Neural cell (in vitro differentiated cells): ENCODE results near the gene DNER. TPM values are rescaled to one million over a fixed set of nuclear protein-coding genes. Genes with fewer than 3 reads are reported as not detected.

Experiments used
- H2AFZ ChIP-seq: fragments of 200-600, 300-800 bp; sonication (generic), shearing (Covaris generic); 2 replicates; pipeline ENCODE4 v1.6.0; 2014; ENCODE audit warnings: low read depth, mild to moderate bottlenecking, antibody characterized with exemption, low read length, moderate library complexity
- H3F3A ChIP-seq: fragments of 200-600 bp; shearing (Covaris generic); 2 replicates; pipeline ENCODE4 v1.6.1; 2016; ENCODE audit warnings: mild to moderate bottlenecking, moderate library complexity, mixed read lengths, antibody characterized with exemption, low read length; ENCODE audit not compliant: insufficient read depth, poor library complexity, severe bottlenecking
- H3K27ac ChIP-seq: fragments of 200-600, 300-800 bp; sonication (generic), shearing (Covaris generic); 2 replicates; pipeline ENCODE4 v1.5.1; 2014; ENCODE audit warnings: mild to moderate bottlenecking, low read length, moderate library complexity
- H3K27me3 ChIP-seq: fragments of 300-800, 200-600 bp; sonication (generic), shearing (Covaris generic); 2 replicates; pipeline ENCODE4 v1.6.0; 2014; ENCODE audit warnings: mild to moderate bottlenecking, low read depth, low read length, moderate library complexity; ENCODE audit not compliant: insufficient read depth
- H3K36me3 ChIP-seq: fragments of 300-800, 200-600 bp; sonication (generic), shearing (Covaris generic); 2 replicates; pipeline ENCODE4 v1.5.1; 2014; ENCODE audit warnings: mild to moderate bottlenecking, antibody characterized with exemption, low read length, moderate library complexity; ENCODE audit not compliant: insufficient read depth
- H3K4me2 ChIP-seq: fragments of 300-800, 200-600 bp; sonication (generic), shearing (Covaris generic); 2 replicates; pipeline ENCODE4 v1.6.0; 2014; ENCODE audit warnings: mild to moderate bottlenecking, low read length
- H3K4me3 ChIP-seq: fragments of 300-800, 200-600 bp; sonication (generic), shearing (Covaris generic); 2 replicates; pipeline ENCODE4 v1.5.1; 2014; ENCODE audit warnings: mild to moderate bottlenecking, low read length, moderate library complexity
- H3K79me2 ChIP-seq: fragments of 200-600 bp; shearing (Covaris generic); replicated peaks from 2 replicates; pipeline ENCODE4 v1.6.0; 2014; ENCODE audit warnings: mild to moderate bottlenecking, low read length, moderate library complexity; ENCODE audit not compliant: insufficient read depth
- H3K9ac ChIP-seq: fragments of 300-800, 200-600 bp; sonication (generic), shearing (Covaris generic); 2 replicates; pipeline ENCODE4 v1.6.1; 2016; ENCODE audit warnings: mild to moderate bottlenecking, low read length, mixed read lengths
- H3K9me2 ChIP-seq: fragments of 200-600 bp; shearing (Covaris generic); 2 replicates; pipeline ENCODE4 v1.6.1; 2016; ENCODE audit warnings: mild to moderate bottlenecking, low read length, mixed read lengths; ENCODE audit not compliant: insufficient read depth
- H3K9me3 ChIP-seq: fragments of 200-600, 300-800 bp; sonication (generic), shearing (Covaris generic); 2 replicates; pipeline ENCODE4 v1.6.1; 2016; ENCODE audit warnings: mild to moderate bottlenecking, mixed run types, low read length, moderate library complexity, mixed read lengths
- H4K20me1 ChIP-seq: fragments of 200-600 bp; shearing (Covaris generic); 2 replicates; pipeline ENCODE4 v1.6.1; 2016; ENCODE audit warnings: mild to moderate bottlenecking, mixed run types; ENCODE audit not compliant: insufficient read depth
- EP300 ChIP-seq: fragments of 450-650 bp; conservative IDR thresholded peaks from 2 replicates; pipeline ENCODE4 v1.6.1; 2014; ENCODE audit warnings: antibody characterized with exemption, mild to moderate bottlenecking, moderate library complexity; ENCODE audit not compliant: poor library complexity, severe bottlenecking
- EZH2 ChIP-seq: fragments of 200-600, 300-800 bp; shearing (Covaris generic), sonication (generic); IDR thresholded peaks from 2 replicates; pipeline ENCODE4 v1.6.1; 2014; ENCODE audit warnings: antibody characterized with exemption, low read length, borderline replicate concordance, mild to moderate bottlenecking; ENCODE audit not compliant: insufficient read depth, poor library complexity, severe bottlenecking
- MXI1 ChIP-seq: fragments of 450-650 bp; conservative IDR thresholded peaks from 2 replicates; pipeline ENCODE4 v1.6.1; 2014; ENCODE audit warnings: antibody characterized with exemption, mild to moderate bottlenecking; ENCODE audit not compliant: poor library complexity, severe bottlenecking
- POLR2AphosphoS5 ChIP-seq: IDR thresholded peaks from 2 replicates; pipeline ENCODE4 v1.6.1; 2012
- RAD21 ChIP-seq: fragments of 450-650 bp; conservative IDR thresholded peaks from 2 replicates; pipeline ENCODE4 v1.6.1; 2014; ENCODE audit warnings: antibody characterized with exemption, mild to moderate bottlenecking, moderate library complexity
- SMC3 ChIP-seq: fragments of 450-650 bp; conservative IDR thresholded peaks from 2 replicates; pipeline ENCODE4 v1.6.1; 2014; ENCODE audit warnings: antibody characterized with exemption, mild to moderate bottlenecking, moderate library complexity; ENCODE audit not compliant: poor library complexity
- TAF1 ChIP-seq: IDR thresholded peaks from 2 replicates; pipeline ENCODE4 v1.6.1; 2012; ENCODE audit warnings: low read depth
- polyA plus RNA-seq: library from polyadenylated mRNA; depleted of rRNA; stranded (reverse); fragments of >200 nt; gene quantifications from 2 replicates; pipeline ENCODE4 v1.2.3, GENCODE V29; 2014
- TF ChIP-seq, protein P1 (sequence below): IDR thresholded peaks from 2 replicates; pipeline ENCODE4 v1.6.1; 2012; ENCODE audit warnings: borderline replicate concordance
- TF ChIP-seq, protein P2 (sequence below): fragments of 450-650 bp; IDR thresholded peaks from 2 replicates; pipeline ENCODE4 v1.5.1; 2014; ENCODE audit warnings: antibody characterized with exemption, mild to moderate bottlenecking, moderate library complexity; ENCODE audit not compliant: poor library complexity, severe bottlenecking

Gene DNER
- polyA plus RNA-seq, 1 donor from 2014 or later = 310 TPM

DNA sequence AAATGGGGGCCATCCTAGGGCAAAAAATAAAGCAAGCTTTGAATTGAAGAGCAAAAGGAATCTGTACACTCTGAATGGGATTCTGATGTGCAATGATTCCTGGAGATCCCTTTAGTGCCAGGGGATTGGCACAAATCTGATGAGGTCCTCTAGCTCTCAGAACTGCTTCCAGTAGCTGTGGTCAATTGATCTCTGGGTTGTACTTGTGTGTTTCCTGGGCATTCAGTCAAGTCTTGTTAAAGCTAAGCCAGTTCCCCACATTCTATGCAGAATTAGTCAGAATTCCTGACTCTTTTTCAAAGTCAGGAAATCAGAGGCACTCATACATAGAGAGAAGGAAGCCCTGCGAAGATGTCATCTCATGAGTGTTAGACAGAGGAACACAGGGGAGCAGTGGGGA lies 161.3 kb downstream of the DNER start:
- H3F3A ChIP-seq = no peaks in the 10 kb centered on the region
- no peaks in the 10 kb centered on the region for H3K36me3 ChIP-seq
- H3K9me3 ChIP-seq = no peaks in the 10 kb centered on the region
- H3K27ac ChIP-seq = no peak overlapping the region
- H3K4me2 ChIP-seq = no peak overlapping the region
- H3K4me3 ChIP-seq = no peak overlapping the region
- H3K9me2 ChIP-seq = no peaks in the 10 kb centered on the region
- no peaks in the 10 kb centered on the region for H3K27me3 ChIP-seq
- no peak for TF ChIP-seq POLR2AphosphoS5
- TF ChIP-seq RAD21 = no peak
- no peak for TF ChIP-seq SMC3
- no peak for TF ChIP-seq MXI1
- no peak for TF ChIP-seq TAF1
- no peak for TF ChIP-seq EZH2
- no peak for TF ChIP-seq EP300
- no peaks in the 10 kb centered on the region for H4K20me1 ChIP-seq
- H2AFZ ChIP-seq = no peak overlapping the region
- no peaks in the 10 kb centered on the region for H3K79me2 ChIP-seq
- H3K9ac ChIP-seq = no peak overlapping the region

DNA sequence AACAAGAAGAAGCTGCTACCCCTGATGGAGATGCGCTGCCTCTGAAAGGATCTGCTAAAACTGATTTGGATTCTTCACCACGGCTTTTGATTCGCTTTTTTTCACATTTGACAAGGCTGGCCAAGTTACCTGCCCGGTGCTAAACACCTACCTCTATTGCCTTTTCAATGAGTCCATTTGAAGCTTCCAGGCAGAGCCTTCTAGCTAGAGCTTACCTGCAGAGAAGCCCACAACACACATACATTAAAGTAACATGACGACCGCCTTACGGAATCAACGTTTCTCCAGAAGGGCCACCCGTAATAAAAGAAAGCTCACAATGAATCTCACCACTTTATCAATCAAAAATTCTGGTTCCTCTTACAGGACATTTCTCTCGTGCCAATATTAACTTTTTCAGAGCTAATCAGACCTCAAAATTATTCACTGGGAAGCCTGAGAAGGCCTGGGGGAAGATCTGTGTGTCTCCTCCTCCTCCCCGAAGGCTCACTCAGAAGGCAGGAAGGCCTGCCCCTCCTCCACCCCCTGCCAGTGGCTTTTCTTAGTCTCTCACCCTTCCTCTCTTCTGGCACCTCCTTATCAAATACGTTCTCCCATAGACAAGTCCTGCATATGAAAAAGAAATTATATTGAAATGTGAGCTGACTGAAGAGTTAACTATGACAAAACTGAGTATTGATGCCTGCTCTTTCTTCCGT lies 171.0 kb downstream of the DNER start:
- no peaks in the 10 kb centered on the region for H4K20me1 ChIP-seq
- no peaks in the 10 kb centered on the region for H3F3A ChIP-seq
- no peaks in the 10 kb centered on the region for H3K27me3 ChIP-seq
- no peaks in the 10 kb centered on the region for H3K36me3 ChIP-seq
- no peaks in the 10 kb centered on the region for H3K9me2 ChIP-seq
- H2AFZ ChIP-seq = no peak overlapping the region
- TF ChIP-seq MXI1 (no peak), TAF1 (no peak), EP300 (no peak), POLR2AphosphoS5 (no peak), SMC3 (no peak), EZH2 (no peak), RAD21 (no peak)
- TF ChIP-seq, protein P1, sequence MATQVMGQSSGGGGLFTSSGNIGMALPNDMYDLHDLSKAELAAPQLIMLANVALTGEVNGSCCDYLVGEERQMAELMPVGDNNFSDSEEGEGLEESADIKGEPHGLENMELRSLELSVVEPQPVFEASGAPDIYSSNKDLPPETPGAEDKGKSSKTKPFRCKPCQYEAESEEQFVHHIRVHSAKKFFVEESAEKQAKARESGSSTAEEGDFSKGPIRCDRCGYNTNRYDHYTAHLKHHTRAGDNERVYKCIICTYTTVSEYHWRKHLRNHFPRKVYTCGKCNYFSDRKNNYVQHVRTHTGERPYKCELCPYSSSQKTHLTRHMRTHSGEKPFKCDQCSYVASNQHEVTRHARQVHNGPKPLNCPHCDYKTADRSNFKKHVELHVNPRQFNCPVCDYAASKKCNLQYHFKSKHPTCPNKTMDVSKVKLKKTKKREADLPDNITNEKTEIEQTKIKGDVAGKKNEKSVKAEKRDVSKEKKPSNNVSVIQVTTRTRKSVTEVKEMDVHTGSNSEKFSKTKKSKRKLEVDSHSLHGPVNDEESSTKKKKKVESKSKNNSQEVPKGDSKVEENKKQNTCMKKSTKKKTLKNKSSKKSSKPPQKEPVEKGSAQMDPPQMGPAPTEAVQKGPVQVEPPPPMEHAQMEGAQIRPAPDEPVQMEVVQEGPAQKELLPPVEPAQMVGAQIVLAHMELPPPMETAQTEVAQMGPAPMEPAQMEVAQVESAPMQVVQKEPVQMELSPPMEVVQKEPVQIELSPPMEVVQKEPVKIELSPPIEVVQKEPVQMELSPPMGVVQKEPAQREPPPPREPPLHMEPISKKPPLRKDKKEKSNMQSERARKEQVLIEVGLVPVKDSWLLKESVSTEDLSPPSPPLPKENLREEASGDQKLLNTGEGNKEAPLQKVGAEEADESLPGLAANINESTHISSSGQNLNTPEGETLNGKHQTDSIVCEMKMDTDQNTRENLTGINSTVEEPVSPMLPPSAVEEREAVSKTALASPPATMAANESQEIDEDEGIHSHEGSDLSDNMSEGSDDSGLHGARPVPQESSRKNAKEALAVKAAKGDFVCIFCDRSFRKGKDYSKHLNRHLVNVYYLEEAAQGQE = no peak
- TF ChIP-seq, protein P2, sequence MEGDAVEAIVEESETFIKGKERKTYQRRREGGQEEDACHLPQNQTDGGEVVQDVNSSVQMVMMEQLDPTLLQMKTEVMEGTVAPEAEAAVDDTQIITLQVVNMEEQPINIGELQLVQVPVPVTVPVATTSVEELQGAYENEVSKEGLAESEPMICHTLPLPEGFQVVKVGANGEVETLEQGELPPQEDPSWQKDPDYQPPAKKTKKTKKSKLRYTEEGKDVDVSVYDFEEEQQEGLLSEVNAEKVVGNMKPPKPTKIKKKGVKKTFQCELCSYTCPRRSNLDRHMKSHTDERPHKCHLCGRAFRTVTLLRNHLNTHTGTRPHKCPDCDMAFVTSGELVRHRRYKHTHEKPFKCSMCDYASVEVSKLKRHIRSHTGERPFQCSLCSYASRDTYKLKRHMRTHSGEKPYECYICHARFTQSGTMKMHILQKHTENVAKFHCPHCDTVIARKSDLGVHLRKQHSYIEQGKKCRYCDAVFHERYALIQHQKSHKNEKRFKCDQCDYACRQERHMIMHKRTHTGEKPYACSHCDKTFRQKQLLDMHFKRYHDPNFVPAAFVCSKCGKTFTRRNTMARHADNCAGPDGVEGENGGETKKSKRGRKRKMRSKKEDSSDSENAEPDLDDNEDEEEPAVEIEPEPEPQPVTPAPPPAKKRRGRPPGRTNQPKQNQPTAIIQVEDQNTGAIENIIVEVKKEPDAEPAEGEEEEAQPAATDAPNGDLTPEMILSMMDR = no peak
- H3K27ac ChIP-seq = no peak overlapping the region
- no peaks in the 10 kb centered on the region for H3K79me2 ChIP-seq
- no peak overlapping the region for H3K9ac ChIP-seq
- no peak overlapping the region for H3K4me3 ChIP-seq
- no peak overlapping the region for H3K4me2 ChIP-seq
- no peaks in the 10 kb centered on the region for H3K9me3 ChIP-seq
